ENCODE data around the gene RAB3A.
"Not testable (repeated sequence)": the region's sequence is repeated elsewhere in the genome, so short reads cannot be mapped to it uniquely, and the experiment has no call there.

The RAB3A gene

GRCh38 chr19:18172331-18173053 is 31.4 kb downstream of the RAB3A start:
- H3K4me3 Mint-ChIP-seq: no peak overlapping the region
- no peaks in the 10 kb centered on the region for H3K27me3 Mint-ChIP-seq
- DNase-seq: no peak
- no peaks in the 10 kb centered on the region for H3K9me3 Mint-ChIP-seq
- H3K4me1 Mint-ChIP-seq (ENCODE audit: low read depth): peaks cover 22% of the 10 kb centered on the region
- H3K36me3 Mint-ChIP-seq (ENCODE audit: low read depth): peaks cover 55% of the 10 kb centered on the region
- peak overlapping the region; percentile 20 for H3K27ac Mint-ChIP-seq

- DNase-seq: no peak
- Mint-ChIP-seq H3K4me3 (no peak overlapping the region), H3K27ac (no peak overlapping the region), H3K27me3 (no peaks in the 10 kb centered on the region), H3K9me3 (no peaks in the 10 kb centered on the region), H3K36me3 (ENCODE audit: low read depth) (peaks cover 58% of the 10 kb centered on the region), H3K4me1 (ENCODE audit: low read depth) (peaks cover 22% of the 10 kb centered on the region)
Observed at GRCh38 chr19:18171605-18172327, 32.1 kb downstream of the RAB3A start.

GRCh38 chr19:18170714-18171255 is 33.1 kb downstream of the RAB3A start:
- Mint-ChIP-seq H3K4me3 (no peak overlapping the region), H3K4me1 (ENCODE audit: low read depth) (peaks cover 22% of the 10 kb centered on the region), H3K36me3 (ENCODE audit: low read depth) (peaks cover 63% of the 10 kb centered on the region), H3K27me3 (no peaks in the 10 kb centered on the region), H3K27ac (peak overlapping the region; percentile 37), H3K9me3 (no peaks in the 10 kb centered on the region)
- DNase-seq: no peak

GRCh38 chr19:18168673-18169381 is 35.0 kb downstream of the RAB3A start:
- DNase-seq: no peak
- H3K27ac Mint-ChIP-seq: no peak overlapping the region
- H3K36me3 Mint-ChIP-seq (ENCODE audit: low read depth): peaks cover 62% of the 10 kb centered on the region
- H3K9me3 Mint-ChIP-seq: no peaks in the 10 kb centered on the region
- no peak overlapping the region for H3K4me3 Mint-ChIP-seq
- H3K4me1 Mint-ChIP-seq (ENCODE audit: low read depth): peaks cover 9% of the 10 kb centered on the region
- H3K27me3 Mint-ChIP-seq: no peaks in the 10 kb centered on the region

- Mint-ChIP-seq H3K4me1 (ENCODE audit: low read depth) (peaks cover 4% of the 10 kb centered on the region), H3K36me3 (ENCODE audit: low read depth) (peaks cover 66% of the 10 kb centered on the region), H3K27me3 (no peaks in the 10 kb centered on the region), H3K9me3 (no peaks in the 10 kb centered on the region), H3K4me3 (no peak overlapping the region), H3K27ac (no peak overlapping the region)
- DNase-seq: peak; percentile 74
Observed at GRCh38 chr19:18167975-18168645, 35.7 kb downstream of the RAB3A start.

GRCh38 chr19:18167011-18167410 is 36.8 kb downstream of the RAB3A start:
- no peaks in the 10 kb centered on the region for H3K27me3 Mint-ChIP-seq
- no peaks in the 10 kb centered on the region for H3K9me3 Mint-ChIP-seq
- no peaks in the 10 kb centered on the region for H3K4me1 Mint-ChIP-seq (ENCODE audit: low read depth)
- no peak for DNase-seq
- H3K36me3 Mint-ChIP-seq (ENCODE audit: low read depth): peaks cover 77% of the 10 kb centered on the region
- H3K4me3 Mint-ChIP-seq: no peak overlapping the region
- no peak overlapping the region for H3K27ac Mint-ChIP-seq

- no peak overlapping the region for H3K4me3 Mint-ChIP-seq
- H3K4me1 Mint-ChIP-seq (ENCODE audit: low read depth): peaks cover 4% of the 10 kb centered on the region
- H3K27ac Mint-ChIP-seq: no peak overlapping the region
- no peak for DNase-seq
- no peaks in the 10 kb centered on the region for H3K9me3 Mint-ChIP-seq
- no peaks in the 10 kb centered on the region for H3K27me3 Mint-ChIP-seq
- H3K36me3 Mint-ChIP-seq (ENCODE audit: low read depth): peaks cover 75% of the 10 kb centered on the region
Observed at GRCh38 chr19:18165794-18166544, 37.9 kb downstream of the RAB3A start.

GRCh38 chr19:18164072-18164471 is 39.8 kb downstream of the RAB3A start:
- no peak for DNase-seq
- no peaks in the 10 kb centered on the region for H3K9me3 Mint-ChIP-seq
- H3K4me1 Mint-ChIP-seq (ENCODE audit: low read depth): peaks cover 13% of the 10 kb centered on the region
- H3K36me3 Mint-ChIP-seq (ENCODE audit: low read depth): peaks cover 66% of the 10 kb centered on the region
- H3K4me3 Mint-ChIP-seq: no peak overlapping the region
- no peaks in the 10 kb centered on the region for H3K27me3 Mint-ChIP-seq
- no peak overlapping the region for H3K27ac Mint-ChIP-seq

GRCh38 chr19:18161636-18162002 is 42.2 kb downstream of the RAB3A start:
- H3K36me3 Mint-ChIP-seq (ENCODE audit: low read depth): peaks cover 49% of the 10 kb centered on the region
- no peaks in the 10 kb centered on the region for H3K27me3 Mint-ChIP-seq
- no peak for DNase-seq
- no peaks in the 10 kb centered on the region for H3K9me3 Mint-ChIP-seq
- H3K4me3 Mint-ChIP-seq: peak overlapping the region; percentile 36
- no peak overlapping the region for H3K27ac Mint-ChIP-seq
- peaks cover 13% of the 10 kb centered on the region for H3K4me1 Mint-ChIP-seq (ENCODE audit: low read depth)

- peaks cover 49% of the 10 kb centered on the region for H3K36me3 Mint-ChIP-seq (ENCODE audit: low read depth)
- H3K9me3 Mint-ChIP-seq: no peaks in the 10 kb centered on the region
- H3K4me1 Mint-ChIP-seq (ENCODE audit: low read depth): peaks cover 16% of the 10 kb centered on the region
- H3K27me3 Mint-ChIP-seq: no peaks in the 10 kb centered on the region
- H3K27ac Mint-ChIP-seq: peak overlapping the region; percentile 55
- peak overlapping the region; percentile 69 for H3K4me3 Mint-ChIP-seq
- DNase-seq: peak; percentile 90
Observed at GRCh38 chr19:18160971-18161635, 42.7 kb downstream of the RAB3A start.

GRCh38 chr19:18160493-18160970 is 43.3 kb downstream of the RAB3A start:
- DNase-seq: no peak
- Mint-ChIP-seq H3K27me3 (no peaks in the 10 kb centered on the region), H3K9me3 (no peaks in the 10 kb centered on the region), H3K36me3 (ENCODE audit: low read depth) (peaks cover 44% of the 10 kb centered on the region), H3K4me3 (peak overlapping the region; percentile 69), H3K27ac (peak overlapping the region; percentile 65), H3K4me1 (ENCODE audit: low read depth) (peaks cover 16% of the 10 kb centered on the region)

- no peak for DNase-seq
- no peaks in the 10 kb centered on the region for H3K9me3 Mint-ChIP-seq
- H3K36me3 Mint-ChIP-seq (ENCODE audit: low read depth): peaks cover 44% of the 10 kb centered on the region
- H3K27ac Mint-ChIP-seq: no peak overlapping the region
- H3K4me3 Mint-ChIP-seq: peak overlapping the region; percentile 69
- no peaks in the 10 kb centered on the region for H3K27me3 Mint-ChIP-seq
- H3K4me1 Mint-ChIP-seq (ENCODE audit: low read depth): peaks cover 16% of the 10 kb centered on the region
Observed at GRCh38 chr19:18159810-18160209, 44.0 kb downstream of the RAB3A start.

- not testable (repeated sequence) for H3K9me3 Mint-ChIP-seq, H3K27ac Mint-ChIP-seq, DNase-seq, H3K4me3 Mint-ChIP-seq, H3K27me3 Mint-ChIP-seq
- Mint-ChIP-seq H3K36me3 (ENCODE audit: low read depth) (peaks cover 44% of the 10 kb centered on the region), H3K4me1 (ENCODE audit: low read depth) (peaks cover 22% of the 10 kb centered on the region)
Observed at GRCh38 chr19:18159059-18159616, 44.7 kb downstream of the RAB3A start.
